Effector memory CD4-positive, alpha-beta T cell (primary cell): ENCODE results near the gene PKHD1.

Experiments used
- DNase-seq, 3 donors: peaks; one replicate each; pipeline ENCODE4 v3.0.0-alpha.2; 2020
- H3K27ac ChIP-seq: 2 replicates; pipeline ENCODE4 v1.7.0; 2013; ENCODE audit warnings: mild to moderate bottlenecking, low read length, moderate library complexity; ENCODE audit not compliant: insufficient read depth, poor library complexity, severe bottlenecking
- H3K27me3 ChIP-seq: replicated peaks from 2 replicates; pipeline ENCODE4 v1.7.0; 2013; ENCODE audit warnings: mild to moderate bottlenecking, low read length; ENCODE audit not compliant: insufficient read depth, control insufficient read depth, poor library complexity, severe bottlenecking
- H3K36me3 ChIP-seq: 2 replicates; pipeline ENCODE4 v1.7.0; 2013; ENCODE audit warnings: mild to moderate bottlenecking, low read length, moderate library complexity; ENCODE audit not compliant: control insufficient read depth, insufficient read depth
- H3K4me1 ChIP-seq: 2 replicates; pipeline ENCODE4 v1.7.0; 2013; ENCODE audit warnings: low read length, mild to moderate bottlenecking; ENCODE audit not compliant: control insufficient read depth, insufficient read depth, poor library complexity, severe bottlenecking
- H3K4me3 ChIP-seq: 2 replicates; pipeline ENCODE4 v1.7.0; 2013; ENCODE audit warnings: low read length, low read depth, mild to moderate bottlenecking; ENCODE audit not compliant: insufficient read depth, poor library complexity, severe bottlenecking
- H3K9me3 ChIP-seq: 2 replicates; pipeline ENCODE4 v1.7.0; 2013; ENCODE audit warnings: mild to moderate bottlenecking, low read length, moderate library complexity; ENCODE audit not compliant: control insufficient read depth

The PKHD1 gene

DNA sequence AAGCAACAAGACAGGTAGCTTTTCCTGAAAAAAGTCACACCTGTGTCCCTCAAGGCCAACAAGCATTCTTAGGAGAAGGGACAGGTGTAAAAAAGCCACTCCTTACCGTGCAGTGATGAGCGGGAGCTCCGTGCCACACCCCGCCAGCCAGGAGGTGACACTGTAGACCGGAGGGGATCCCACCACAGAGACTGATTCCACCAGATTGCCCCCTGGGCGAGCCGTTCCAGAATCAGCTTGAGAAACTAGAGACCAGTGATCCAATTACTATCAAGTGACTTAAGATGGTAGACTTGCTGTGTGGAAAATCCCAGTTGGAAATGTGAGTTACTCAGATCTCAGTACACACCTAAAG lies 37.4 kb downstream of the PKHD1 start:
- no peaks in the 10 kb centered on the region for H3K4me1 ChIP-seq
- no peak overlapping the region for H3K4me3 ChIP-seq
- no peaks in the 10 kb centered on the region for H3K9me3 ChIP-seq
- no peaks in the 10 kb centered on the region for H3K36me3 ChIP-seq
- no peak for DNase-seq
- no peak overlapping the region for H3K27ac ChIP-seq
- H3K27me3 ChIP-seq, result no peaks in the 10 kb centered on the region

GRCh38 chr6:52049252-52050050 lies 38.0 kb downstream of the PKHD1 start:
- Histone ChIP-seq H3K4me1 (no peaks in the 10 kb centered on the region), H3K27me3 (no peaks in the 10 kb centered on the region), H3K36me3 (no peaks in the 10 kb centered on the region), H3K27ac (no peak overlapping the region), H3K9me3 (no peaks in the 10 kb centered on the region), H3K4me3 (no peak overlapping the region)
- DNase-seq, result no peak

GRCh38 chr6:52046456-52046855 lies 41.0 kb downstream of the PKHD1 start:
- no peak overlapping the region for H3K27ac ChIP-seq
- no peaks in the 10 kb centered on the region for H3K4me1 ChIP-seq
- DNase-seq, result no peak

DNA sequence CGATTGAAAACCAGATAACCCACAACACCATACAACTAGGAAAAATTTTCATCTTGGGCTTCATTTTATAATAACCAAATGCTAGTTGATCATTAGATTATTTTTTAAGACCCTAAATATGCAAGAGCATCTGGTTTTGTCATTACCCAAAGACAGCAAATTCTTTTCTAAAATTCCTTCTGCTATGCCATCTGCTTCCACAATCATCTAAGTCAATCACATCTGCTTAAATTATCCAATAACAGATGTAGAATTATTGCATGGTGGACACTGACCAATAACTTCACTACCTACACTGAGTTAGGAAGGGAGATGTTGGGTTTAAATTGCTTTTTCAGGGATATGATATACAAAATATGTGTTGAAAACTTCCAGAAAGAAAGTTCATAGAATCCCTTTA lies 41.9 kb downstream of the PKHD1 start:
- no peak overlapping the region for H3K4me3 ChIP-seq
- H3K36me3 ChIP-seq, result no peaks in the 10 kb centered on the region
- no peak overlapping the region for H3K27ac ChIP-seq

More at GRCh38 chr6:52046456-52046855, 41.0 kb downstream of the PKHD1 start:
- H3K27me3 ChIP-seq, result no peaks in the 10 kb centered on the region
- H3K4me3 ChIP-seq, result no peak overlapping the region
- no peaks in the 10 kb centered on the region for H3K36me3 ChIP-seq
- no peaks in the 10 kb centered on the region for H3K9me3 ChIP-seq

DNA sequence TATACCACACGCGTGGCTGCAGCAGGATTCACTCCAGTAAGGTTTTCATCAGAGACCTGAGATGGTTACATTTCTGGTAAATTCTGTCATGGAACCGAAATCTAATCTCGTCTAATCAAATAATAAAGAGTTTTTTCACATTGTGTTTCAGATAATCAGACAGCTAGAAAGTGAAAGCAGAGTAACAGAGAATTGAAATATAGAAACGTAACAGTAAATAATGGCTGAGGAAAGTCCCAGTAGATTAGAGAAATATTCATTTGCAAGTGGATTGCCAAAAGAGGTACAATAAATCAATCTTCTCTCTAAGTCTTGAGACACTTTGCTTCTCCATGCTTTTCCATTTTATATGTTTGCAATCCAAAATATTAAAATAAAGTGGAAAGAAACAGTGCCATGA lies 42.4 kb downstream of the PKHD1 start:
- no peaks in the 10 kb centered on the region for H3K27me3 ChIP-seq
- DNase-seq, result no peak
- no peaks in the 10 kb centered on the region for H3K4me1 ChIP-seq
- H3K36me3 ChIP-seq, result no peaks in the 10 kb centered on the region
- no peak overlapping the region for H3K4me3 ChIP-seq
- no peaks in the 10 kb centered on the region for H3K9me3 ChIP-seq
- H3K27ac ChIP-seq, result no peak overlapping the region

More for the DNA sequence above, 41.9 kb downstream of the PKHD1 start:
- DNase-seq, result no peak
- Histone ChIP-seq H3K4me1 (no peaks in the 10 kb centered on the region), H3K9me3 (no peaks in the 10 kb centered on the region), H3K27me3 (no peaks in the 10 kb centered on the region)

GRCh38 chr6:52042141-52042885 lies 45.1 kb downstream of the PKHD1 start:
- no peaks in the 10 kb centered on the region for H3K27me3 ChIP-seq
- DNase-seq, result no peak

GRCh38 chr6:52041134-52041533 lies 46.3 kb downstream of the PKHD1 start:
- Histone ChIP-seq H3K27me3 (no peaks in the 10 kb centered on the region), H3K9me3 (no peaks in the 10 kb centered on the region), H3K4me3 (no peak overlapping the region), H3K4me1 (no peaks in the 10 kb centered on the region), H3K27ac (no peak overlapping the region), H3K36me3 (no peaks in the 10 kb centered on the region)
- DNase-seq, result no peak

More at GRCh38 chr6:52042141-52042885, 45.1 kb downstream of the PKHD1 start:
- no peaks in the 10 kb centered on the region for H3K36me3 ChIP-seq
- H3K9me3 ChIP-seq, result no peaks in the 10 kb centered on the region
- H3K27ac ChIP-seq, result no peak overlapping the region
- no peaks in the 10 kb centered on the region for H3K4me1 ChIP-seq
- no peak overlapping the region for H3K4me3 ChIP-seq

- Histone ChIP-seq H3K4me3 (no peak overlapping the region), H3K27me3 (no peaks in the 10 kb centered on the region), H3K9me3 (peaks cover under 1% of the 10 kb centered on the region), H3K27ac (no peak overlapping the region), H3K36me3 (no peaks in the 10 kb centered on the region), H3K4me1 (no peaks in the 10 kb centered on the region)
- no peak for DNase-seq
These were observed 59.7 kb downstream of the PKHD1 start for GRCh38 chr6:52027699-52028098.

GRCh38 chr6:52024451-52025068 lies 62.9 kb downstream of the PKHD1 start:
- no peaks in the 10 kb centered on the region for H3K36me3 ChIP-seq
- no peaks in the 10 kb centered on the region for H3K27me3 ChIP-seq
- H3K27ac ChIP-seq, result no peak overlapping the region
- no peaks in the 10 kb centered on the region for H3K9me3 ChIP-seq
- no peaks in the 10 kb centered on the region for H3K4me1 ChIP-seq
- no peak overlapping the region for H3K4me3 ChIP-seq
- DNase-seq, result no peak

DNA sequence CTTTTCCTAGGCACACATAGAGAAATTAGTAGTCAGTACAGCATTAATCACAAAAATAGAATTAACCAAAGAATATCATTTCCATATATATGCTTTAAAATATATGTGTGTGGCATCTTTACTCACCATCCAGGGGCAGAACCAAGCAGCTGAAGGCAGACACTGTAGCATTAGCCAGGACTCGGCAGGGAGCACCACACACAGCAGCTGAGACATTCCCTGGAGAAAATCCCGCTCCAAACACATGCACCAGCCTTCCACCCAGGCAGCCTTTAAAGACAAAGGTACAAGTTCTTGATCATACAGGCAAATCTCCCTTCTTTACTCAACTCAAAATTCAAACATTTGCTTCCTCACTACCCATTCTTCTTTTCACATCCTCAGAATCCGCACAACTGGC lies 64.7 kb downstream of the PKHD1 start:
- Histone ChIP-seq H3K27ac (no peak overlapping the region), H3K4me3 (no peak overlapping the region), H3K36me3 (no peaks in the 10 kb centered on the region), H3K27me3 (no peaks in the 10 kb centered on the region), H3K9me3 (no peaks in the 10 kb centered on the region), H3K4me1 (no peaks in the 10 kb centered on the region)
- DNase-seq, result no peak
